HEK293 (cell line): ENCODE results near the gene JPH2.

Experiments used
- CTCF ChIP-seq: fragments of 450-650 bp; formaldehyde crosslinking; IDR thresholded peaks from 2 replicates; pipeline ENCODE4 v1.5.1; 2016; ENCODE audit warnings: missing biosample characterization, missing genetic modification characterization
- MZF1 ChIP-seq: fragments of 450-650 bp; formaldehyde crosslinking; IDR thresholded peaks from 2 replicates; pipeline ENCODE4 v1.5.1; 2017; ENCODE audit warnings: missing biosample characterization, missing genetic modification characterization, borderline replicate concordance
- ZNF335 ChIP-seq: fragments of 450-650 bp; formaldehyde crosslinking; conservative IDR thresholded peaks from 2 replicates; pipeline ENCODE4 v1.5.1; 2016; ENCODE audit warnings: missing biosample characterization, missing genetic modification characterization
- ZNF416 ChIP-seq: fragments of 450-650 bp; formaldehyde crosslinking; IDR thresholded peaks from 2 replicates; pipeline ENCODE4 v1.5.1; 2016; ENCODE audit warnings: missing biosample characterization, missing genetic modification characterization
- ZNF621 ChIP-seq: fragments of 450-650 bp; formaldehyde crosslinking; IDR thresholded peaks from 2 replicates; pipeline ENCODE4 v1.5.1; 2017; ENCODE audit warnings: missing biosample characterization, missing genetic modification characterization
- TF ChIP-seq, protein P1 (sequence below): fragments of 450-650 bp; formaldehyde crosslinking; conservative IDR thresholded peaks from 2 replicates; pipeline ENCODE4 v1.5.1; 2016; ENCODE audit warnings: low read depth, missing biosample characterization, missing genetic modification characterization
- TF ChIP-seq, protein P2 (sequence below): fragments of 450-650 bp; formaldehyde crosslinking; IDR thresholded peaks from 2 replicates; pipeline ENCODE4 v1.5.1; 2016; ENCODE audit warnings: missing biosample characterization, missing genetic modification characterization

- TF ChIP-seq, protein P1, sequence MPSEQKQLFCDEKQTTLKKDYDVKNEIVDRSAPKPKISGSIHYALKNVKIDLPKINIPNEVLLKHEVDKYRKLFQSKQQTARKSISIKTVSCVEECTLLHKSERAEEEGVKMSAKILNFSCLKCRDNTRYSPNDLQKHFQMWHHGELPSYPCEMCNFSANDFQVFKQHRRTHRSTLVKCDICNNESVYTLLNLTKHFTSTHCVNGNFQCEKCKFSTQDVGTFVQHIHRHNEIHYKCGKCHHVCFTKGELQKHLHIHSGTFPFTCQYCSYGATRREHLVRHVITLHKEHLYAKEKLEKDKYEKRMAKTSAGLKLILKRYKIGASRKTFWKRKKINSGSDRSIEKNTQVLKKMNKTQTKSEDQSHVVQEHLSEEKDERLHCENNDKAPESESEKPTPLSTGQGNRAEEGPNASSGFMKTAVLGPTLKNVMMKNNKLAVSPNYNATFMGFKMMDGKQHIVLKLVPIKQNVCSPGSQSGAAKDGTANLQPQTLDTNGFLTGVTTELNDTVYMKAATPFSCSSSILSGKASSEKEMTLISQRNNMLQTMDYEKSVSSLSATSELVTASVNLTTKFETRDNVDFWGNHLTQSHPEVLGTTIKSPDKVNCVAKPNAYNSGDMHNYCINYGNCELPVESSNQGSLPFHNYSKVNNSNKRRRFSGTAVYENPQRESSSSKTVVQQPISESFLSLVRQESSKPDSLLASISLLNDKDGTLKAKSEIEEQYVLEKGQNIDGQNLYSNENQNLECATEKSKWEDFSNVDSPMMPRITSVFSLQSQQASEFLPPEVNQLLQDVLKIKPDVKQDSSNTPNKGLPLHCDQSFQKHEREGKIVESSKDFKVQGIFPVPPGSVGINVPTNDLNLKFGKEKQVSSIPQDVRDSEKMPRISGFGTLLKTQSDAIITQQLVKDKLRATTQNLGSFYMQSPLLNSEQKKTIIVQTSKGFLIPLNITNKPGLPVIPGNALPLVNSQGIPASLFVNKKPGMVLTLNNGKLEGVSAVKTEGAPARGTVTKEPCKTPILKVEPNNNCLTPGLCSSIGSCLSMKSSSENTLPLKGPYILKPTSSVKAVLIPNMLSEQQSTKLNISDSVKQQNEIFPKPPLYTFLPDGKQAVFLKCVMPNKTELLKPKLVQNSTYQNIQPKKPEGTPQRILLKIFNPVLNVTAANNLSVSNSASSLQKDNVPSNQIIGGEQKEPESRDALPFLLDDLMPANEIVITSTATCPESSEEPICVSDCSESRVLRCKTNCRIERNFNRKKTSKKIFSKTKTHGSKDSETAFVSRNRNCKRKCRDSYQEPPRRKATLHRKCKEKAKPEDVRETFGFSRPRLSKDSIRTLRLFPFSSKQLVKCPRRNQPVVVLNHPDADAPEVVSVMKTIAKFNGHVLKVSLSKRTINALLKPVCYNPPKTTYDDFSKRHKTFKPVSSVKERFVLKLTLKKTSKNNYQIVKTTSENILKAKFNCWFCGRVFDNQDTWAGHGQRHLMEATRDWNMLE (tag by site-specific recombination) = no peak
- TF ChIP-seq CTCF (no peak), ZNF416 (tag by site-specific recombination) (no peak), ZNF621 (tag by site-specific recombination) (no peak), MZF1 (tag by site-specific recombination) (no peak), ZNF335 (tag by site-specific recombination) (no peak)
- TF ChIP-seq, protein P2, sequence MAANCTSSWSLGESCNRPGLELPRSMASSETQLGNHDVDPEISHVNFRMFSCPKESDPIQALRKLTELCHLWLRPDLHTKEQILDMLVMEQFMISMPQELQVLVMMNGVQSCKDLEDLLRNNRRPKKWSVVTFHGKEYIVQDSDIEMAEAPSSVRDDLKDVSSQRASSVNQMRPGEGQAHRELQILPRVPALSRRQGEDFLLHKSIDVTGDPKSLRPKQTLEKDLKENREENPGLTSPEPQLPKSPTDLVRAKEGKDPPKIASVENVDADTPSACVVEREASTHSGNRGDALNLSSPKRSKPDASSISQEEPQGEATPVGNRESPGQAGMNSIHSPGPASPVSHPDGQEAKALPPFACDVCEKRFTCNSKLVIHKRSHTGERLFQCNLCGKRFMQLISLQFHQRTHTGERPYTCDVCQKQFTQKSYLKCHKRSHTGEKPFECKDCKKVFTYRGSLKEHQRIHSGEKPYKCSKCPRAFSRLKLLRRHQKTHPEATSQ (tag by site-specific recombination) = no peak
Measured at GRCh38 chr20:44204832-44205215, 17.8 kb upstream of the JPH2 start.
